GM18517 (cell line): Measurements from ENCODE around the gene PTPRN.
A peak's percentile ranks its signal among the peaks of the same experiment; 100 is the strongest.
"Not testable (repeated sequence)": the region's sequence is repeated elsewhere in the genome, so short reads cannot be mapped to it uniquely, and the experiment has no call there.

Source experiments
- ATAC-seq: cut with Tn5 transposase; IDR thresholded peaks from one replicate; pipeline ENCODE4 v1.9.1; 2021; ENCODE audit warnings: mild to moderate bottlenecking, moderate library complexity; ENCODE audit not compliant: unreplicated experiment

Gene PTPRN

GRCh38 chr2:219287580-219288265, 21.5 kb downstream of the PTPRN start:
- no peak for ATAC-seq

GRCh38 chr2:219287116-219287440, 22.1 kb downstream of the PTPRN start:
- not testable (repeated sequence) for ATAC-seq

GRCh38 chr2:219286436-219287115, 22.6 kb downstream of the PTPRN start:
- ATAC-seq, result no peak

- ATAC-seq, result no peak
These were observed 23.2 kb downstream of the PTPRN start for GRCh38 chr2:219285894-219286425.

- ATAC-seq, result no peak
These were observed 23.8 kb downstream of the PTPRN start for GRCh38 chr2:219285373-219285735.

GRCh38 chr2:219284501-219285372, 24.5 kb downstream of the PTPRN start:
- no peak for ATAC-seq

- no peak for ATAC-seq
These were observed 26.1 kb downstream of the PTPRN start for GRCh38 chr2:219282943-219283581.

- ATAC-seq, result no peak
These were observed 26.8 kb downstream of the PTPRN start for GRCh38 chr2:219282375-219282774.

GRCh38 chr2:219281588-219281987, 27.6 kb downstream of the PTPRN start:
- no peak for ATAC-seq

GRCh38 chr2:219280651-219281050, 28.6 kb downstream of the PTPRN start:
- no peak for ATAC-seq

- ATAC-seq, result no peak
These were observed 29.2 kb downstream of the PTPRN start for GRCh38 chr2:219279916-219280516.

GRCh38 chr2:219279151-219279915, 29.9 kb downstream of the PTPRN start, which contains the start of gene DNAJB2:
Gene DNAJB2 (plus strand): TSS chr2:219279366. CDS start chr2:219279834, 468 bp downstream.
- peak; percentile 80 for ATAC-seq

- no peak for ATAC-seq
These were observed 30.5 kb downstream of the PTPRN start for GRCh38 chr2:219278655-219279150.

GRCh38 chr2:219277703-219278654, 31.2 kb downstream of the PTPRN start:
- no peak for ATAC-seq

GRCh38 chr2:219274361-219274921, 34.8 kb downstream of the PTPRN start:
- no peak for ATAC-seq

GRCh38 chr2:219273937-219274336, 35.3 kb downstream of the PTPRN start:
- no peak for ATAC-seq

- no peak for ATAC-seq
These were observed 36.2 kb downstream of the PTPRN start for GRCh38 chr2:219272995-219273394.

- ATAC-seq, result no peak
These were observed 36.8 kb downstream of the PTPRN start for GRCh38 chr2:219272356-219272755.
